NAMALWA (cell line): ENCODE results near the gene MYO16.

Source experiments
- DNase-seq: peaks from one replicate; pipeline ENCODE4 v3.0.0-alpha.2; 2015; ENCODE audit warnings: low spot score

The MYO16 gene

DNA sequence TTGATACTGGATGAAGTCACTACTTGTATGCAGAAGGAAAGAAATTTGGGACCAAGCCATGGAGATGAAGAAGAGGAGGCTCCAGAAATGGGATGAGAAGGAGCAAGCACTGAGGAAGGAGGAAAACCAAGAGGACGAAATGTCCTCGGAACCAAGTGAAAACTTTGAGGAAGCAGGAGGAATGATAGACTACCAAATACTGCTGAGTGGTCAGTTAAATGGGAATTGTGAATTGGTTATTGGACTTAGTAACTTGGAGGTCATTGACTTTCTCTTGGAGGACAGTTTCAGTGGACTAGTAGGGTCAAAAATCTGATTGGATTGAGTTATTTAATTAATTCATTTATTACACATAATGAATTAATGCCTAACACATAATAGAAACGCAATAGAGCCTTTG, 167.9 kb downstream of the MYO16 start:
- no peak for DNase-seq

DNA sequence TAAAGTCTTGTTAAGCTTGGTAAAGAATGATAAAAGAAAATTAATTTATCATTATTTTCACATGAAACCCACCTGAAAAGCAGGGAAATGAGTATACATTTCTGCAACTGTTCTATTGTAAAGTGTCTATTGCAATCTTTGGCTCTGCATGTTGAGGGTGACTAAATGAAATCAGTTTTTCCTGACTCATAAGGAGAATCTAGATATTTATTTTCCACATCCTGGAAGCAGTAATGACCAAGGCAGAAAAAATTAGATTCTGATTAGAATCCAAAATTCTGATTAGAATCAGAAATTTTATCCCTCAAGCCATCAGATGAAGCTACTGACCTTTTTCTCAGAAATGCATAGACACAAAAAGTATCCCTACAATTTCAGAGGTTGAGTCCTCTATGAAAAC, 178.4 kb downstream of the MYO16 start:
- no peak for DNase-seq

DNA sequence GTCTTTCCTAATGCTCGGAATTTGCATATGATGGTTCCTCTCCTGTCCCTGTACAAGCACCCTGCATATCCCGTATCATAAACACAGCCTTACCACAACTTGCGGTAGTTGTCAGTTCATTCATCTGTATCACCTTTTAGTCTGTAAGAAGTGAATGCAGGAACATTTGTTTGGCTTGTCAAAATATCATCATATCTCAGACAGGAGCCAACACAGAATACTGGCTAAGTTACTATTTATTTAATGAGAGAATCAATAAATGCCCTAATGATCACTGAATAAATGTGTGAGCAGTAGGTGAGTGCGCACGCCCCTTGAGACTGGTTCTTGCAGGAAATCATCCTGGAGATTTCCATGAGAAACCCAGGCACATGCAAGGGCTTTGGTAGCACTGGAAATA, 182.8 kb downstream of the MYO16 start:
- DNase-seq, result no peak

DNA sequence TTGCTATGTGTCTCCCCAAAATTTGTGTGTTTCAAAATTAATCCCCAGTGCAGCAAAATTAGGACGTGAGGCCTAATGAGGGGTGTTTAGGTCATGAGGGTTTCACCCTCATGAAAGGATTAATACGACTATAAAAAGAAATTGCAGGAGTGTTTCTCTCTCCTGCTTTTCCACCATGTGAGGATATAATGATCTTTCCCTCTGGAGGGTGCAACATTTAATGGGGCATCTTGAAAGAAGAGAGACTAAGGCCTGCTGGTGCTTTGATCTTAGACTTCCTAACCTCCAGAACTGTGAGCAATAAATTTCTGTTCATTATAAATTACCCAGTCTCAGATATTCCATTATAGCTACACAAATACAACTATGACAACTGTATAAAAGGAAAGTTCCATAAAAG, 183.2 kb downstream of the MYO16 start:
- DNase-seq, result no peak

DNA sequence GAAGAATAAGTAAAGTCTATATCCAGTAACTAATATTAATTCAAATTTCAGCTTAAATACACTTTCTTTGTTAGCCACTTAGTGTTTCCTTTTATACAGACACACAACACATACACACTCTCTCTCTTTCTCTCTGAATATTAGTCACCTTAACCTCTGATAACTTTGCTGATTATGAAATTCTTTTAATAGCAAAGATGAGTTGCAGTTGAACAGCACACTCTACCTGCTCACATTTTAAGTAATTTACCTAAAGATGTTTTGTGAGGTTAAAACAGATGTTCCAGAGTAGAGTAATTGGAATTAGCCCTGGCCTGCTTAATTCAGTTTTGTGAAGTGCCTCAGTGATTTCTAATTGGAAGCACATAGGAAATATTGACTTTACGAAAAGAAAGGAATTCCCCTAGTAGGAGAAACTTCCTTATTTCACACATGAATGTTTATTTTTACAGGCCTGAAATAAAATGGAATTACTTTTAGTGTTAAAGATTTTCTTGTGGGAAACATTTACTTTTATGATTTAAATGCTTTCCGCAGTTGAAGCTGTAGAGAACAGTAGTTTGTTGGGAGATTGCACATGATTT, 184.3 kb downstream of the MYO16 start:
- DNase-seq, result no peak

- no peak for DNase-seq
Observed at GRCh38 chr13:108816375-108816774, 187.0 kb downstream of the MYO16 start.

- DNase-seq, result no peak
Observed at GRCh38 chr13:108827646-108828045, 198.2 kb downstream of the MYO16 start.

DNA sequence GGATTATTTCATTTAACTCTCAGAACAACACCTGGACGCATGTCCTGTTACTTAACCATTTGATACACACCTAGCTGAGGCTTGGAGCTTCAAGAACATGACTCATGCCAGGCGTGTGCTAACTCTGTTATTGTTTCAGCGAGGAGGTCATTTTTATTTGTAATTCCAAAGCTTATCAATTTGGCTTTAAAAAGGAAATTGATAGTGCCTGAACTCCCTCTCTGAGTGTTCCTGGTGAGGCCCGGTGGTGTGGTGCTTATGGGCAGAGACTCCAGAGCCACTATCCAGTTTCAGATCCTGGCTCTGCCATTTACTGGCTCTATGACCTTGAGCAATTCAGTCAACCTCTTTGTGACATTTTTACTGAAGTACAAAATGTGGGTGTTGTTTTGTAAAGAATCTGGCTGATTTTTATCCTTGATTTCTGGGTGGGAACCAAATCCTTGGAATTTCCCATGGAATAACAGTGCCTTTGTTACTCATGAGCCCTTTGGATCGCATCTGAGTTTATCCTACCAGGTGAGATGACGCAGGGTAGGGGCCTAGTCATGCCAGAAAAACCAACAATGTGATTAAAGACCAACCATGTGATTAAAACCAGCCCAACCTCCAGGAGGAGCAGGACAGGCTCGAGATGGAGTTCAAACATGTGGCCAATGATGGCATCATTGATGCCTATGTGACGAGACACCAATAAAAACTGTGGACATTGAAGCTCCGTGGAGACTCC, 198.8 kb downstream of the MYO16 start:
- DNase-seq, result no peak

DNA sequence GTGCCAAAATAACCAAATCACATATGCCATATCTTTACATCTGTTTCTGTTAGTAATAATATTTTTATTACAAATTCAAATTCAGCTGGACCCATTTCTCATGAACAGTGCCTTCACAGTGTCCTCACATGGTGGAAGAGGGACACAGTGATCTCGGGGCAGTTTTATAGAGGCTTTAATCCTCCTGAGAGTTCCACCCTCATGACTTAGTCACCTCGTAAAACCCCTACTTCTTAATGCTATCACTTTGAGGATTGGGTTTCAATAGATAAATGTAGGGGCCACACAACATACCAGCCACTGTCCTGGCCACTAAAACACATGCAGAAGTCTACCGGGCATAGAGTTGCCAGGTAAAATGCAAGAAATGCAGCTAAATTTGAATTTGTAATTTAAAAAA, 201.5 kb downstream of the MYO16 start:
- no peak for DNase-seq

- no peak for DNase-seq
Observed at GRCh38 chr13:108833531-108833930, 204.1 kb downstream of the MYO16 start.

GRCh38 chr13:108834193-108834592, 204.8 kb downstream of the MYO16 start:
- no peak for DNase-seq

DNA sequence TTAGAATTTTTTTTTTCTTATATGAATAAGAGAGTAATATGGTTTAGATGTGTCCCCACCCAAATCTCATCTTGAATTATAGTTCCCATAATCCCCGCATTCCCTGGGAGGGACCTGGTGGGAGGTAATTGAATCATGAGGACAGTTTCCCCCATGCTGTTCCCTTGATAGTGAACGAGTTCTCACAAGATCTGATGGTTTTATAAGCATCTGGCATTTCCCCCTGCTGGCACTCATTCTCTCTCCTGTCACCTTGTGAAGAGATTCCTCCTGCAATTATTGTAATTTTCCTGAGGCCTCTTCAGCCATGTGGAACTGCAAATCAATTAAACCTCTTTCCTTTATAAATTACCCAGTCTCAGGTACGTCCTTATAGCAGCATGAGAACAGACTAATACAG, 205.7 kb downstream of the MYO16 start:
- no peak for DNase-seq

- no peak for DNase-seq
Observed at GRCh38 chr13:108850691-108851090, 221.3 kb downstream of the MYO16 start.

DNA sequence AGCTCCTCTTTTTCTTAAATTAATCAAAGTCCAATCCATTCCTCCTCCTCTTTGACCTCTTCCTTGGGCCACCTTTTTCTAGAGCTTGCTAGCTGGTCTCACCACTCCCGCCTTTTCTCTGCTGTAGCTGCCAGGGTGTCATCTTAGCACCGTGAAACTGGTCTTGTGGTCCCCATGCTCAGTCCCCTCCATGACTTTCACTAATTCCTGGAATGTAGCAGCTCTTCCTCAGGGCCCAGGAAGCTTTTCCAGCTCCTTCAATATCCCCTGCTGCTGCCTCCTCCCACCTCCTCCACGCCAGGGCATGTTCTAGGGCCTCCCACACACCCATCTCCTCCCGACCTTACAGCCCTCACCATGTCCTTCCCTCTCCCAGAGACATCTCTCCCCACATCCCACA, 222.2 kb downstream of the MYO16 start:
- no peak for DNase-seq

- no peak for DNase-seq
Observed at GRCh38 chr13:108853031-108853430, 223.6 kb downstream of the MYO16 start.

GRCh38 chr13:108855737-108856387, 226.5 kb downstream of the MYO16 start:
- no peak for DNase-seq

DNA sequence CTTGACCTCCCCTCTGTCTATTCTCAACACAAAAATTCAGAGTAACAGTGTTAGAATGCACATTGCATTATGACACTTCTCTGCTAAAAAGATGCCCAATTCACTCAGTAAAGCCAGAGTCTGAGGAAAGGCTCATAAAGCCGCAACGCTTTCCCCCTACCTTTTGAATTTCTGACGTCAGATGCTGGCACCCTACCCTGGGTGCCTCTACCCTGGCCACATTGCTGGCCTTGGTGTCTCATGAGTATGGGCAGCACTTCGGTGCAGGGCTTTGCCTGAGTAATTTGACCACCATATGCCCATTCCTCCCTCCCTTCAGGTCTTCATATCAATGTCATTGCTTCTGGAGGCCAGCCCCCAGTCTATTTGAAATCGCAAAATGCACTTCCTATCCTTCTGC, 229.3 kb downstream of the MYO16 start:
- no peak for DNase-seq

- DNase-seq, result no peak
Observed at GRCh38 chr13:108859197-108860012, 230.0 kb downstream of the MYO16 start.

- DNase-seq, result no peak
Observed at GRCh38 chr13:108860418-108860817, 231.0 kb downstream of the MYO16 start.

- no peak for DNase-seq
Observed at GRCh38 chr13:108877300-108877699, 247.9 kb downstream of the MYO16 start.

DNA sequence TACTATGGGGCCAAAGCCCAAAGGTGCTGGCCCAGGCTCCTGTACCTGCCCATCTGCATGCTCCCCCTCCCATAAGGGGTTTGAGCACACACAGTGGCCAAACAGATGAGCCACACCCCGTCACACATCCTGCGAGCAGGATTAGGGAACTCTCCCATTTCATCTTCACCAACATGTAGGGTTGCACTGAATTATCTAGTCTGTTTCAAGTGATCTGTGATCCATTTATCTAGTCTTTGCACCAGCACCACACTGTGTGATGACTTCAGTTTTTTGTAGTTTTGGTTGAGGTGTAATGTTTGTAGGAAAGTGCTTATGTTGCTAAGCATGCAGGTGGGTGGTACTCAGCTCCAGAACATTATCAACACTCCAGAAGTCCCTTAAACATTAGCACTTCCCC, 249.3 kb downstream of the MYO16 start:
- no peak for DNase-seq

DNA sequence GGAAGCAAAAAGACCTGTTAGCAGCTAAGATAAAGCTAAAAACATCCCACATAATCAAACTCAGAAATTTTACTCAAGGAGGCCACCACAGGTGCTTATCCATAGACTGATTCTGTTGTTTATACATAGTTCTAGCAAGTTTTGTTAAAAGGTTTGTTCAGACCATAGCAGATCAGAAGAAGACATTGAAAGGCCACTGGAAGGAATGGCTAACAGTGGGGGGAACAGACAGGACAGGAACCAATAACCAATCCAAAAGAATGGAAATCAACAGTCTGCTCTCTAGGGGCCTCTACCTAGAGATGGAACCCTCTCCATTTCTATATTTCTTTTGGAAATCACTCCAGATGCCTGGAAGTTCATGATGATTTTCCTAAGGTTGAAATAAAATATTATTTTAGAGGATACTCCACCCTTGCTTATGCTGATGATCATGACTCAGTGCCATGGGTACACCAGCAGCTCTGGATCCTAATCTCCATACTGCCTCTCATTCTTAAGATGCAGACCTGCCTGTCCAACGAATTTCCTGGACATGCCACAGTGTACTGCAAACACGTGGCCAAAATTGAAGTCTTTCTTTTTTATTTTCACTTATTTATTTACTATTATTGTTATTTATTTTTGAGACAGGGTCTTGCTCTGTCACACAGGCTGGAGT, 260.0 kb downstream of the MYO16 start:
- DNase-seq, result no peak
